ENCODE measurements around the gene LGALS9. TPM values are rescaled to one million over a fixed set of nuclear protein-coding genes. Genes with fewer than 3 reads are reported as not detected.

The LGALS9 gene
- total RNA-seq, 1 donor from 2014 or later = 185 TPM

DNA sequence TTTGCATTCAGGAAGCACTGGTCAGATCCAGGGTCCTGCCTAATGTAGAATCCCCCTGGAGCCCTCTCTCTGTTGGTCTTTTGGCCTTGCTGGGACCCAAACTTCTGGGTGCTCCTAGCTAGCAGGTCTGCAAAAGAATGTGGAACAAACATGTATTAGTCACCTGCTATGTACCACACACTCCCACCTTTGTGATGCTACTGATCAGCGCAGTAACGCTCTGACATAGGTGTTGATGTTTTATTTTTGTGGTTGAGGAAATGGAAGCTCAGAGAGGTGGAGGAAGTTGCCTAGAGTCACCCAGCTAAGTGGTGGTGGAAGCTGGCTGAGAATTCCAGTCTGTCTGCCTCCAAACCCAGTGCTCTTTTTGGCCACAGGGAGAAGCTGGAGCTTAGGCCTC, 35.8 kb upstream of the LGALS9 start:
- ATAC-seq = no peak
- Histone ChIP-seq H3K4me3 (no peak overlapping the region), H3K27me3 (no peaks in the 10 kb centered on the region), H3K4me1 (no peaks in the 10 kb centered on the region), H3K27ac (no peak overlapping the region), H3K9me3 (no peaks in the 10 kb centered on the region), H3K36me3 (peaks cover 24% of the 10 kb centered on the region)
- DNase-seq = no peak
- TF ChIP-seq, protein P1, sequence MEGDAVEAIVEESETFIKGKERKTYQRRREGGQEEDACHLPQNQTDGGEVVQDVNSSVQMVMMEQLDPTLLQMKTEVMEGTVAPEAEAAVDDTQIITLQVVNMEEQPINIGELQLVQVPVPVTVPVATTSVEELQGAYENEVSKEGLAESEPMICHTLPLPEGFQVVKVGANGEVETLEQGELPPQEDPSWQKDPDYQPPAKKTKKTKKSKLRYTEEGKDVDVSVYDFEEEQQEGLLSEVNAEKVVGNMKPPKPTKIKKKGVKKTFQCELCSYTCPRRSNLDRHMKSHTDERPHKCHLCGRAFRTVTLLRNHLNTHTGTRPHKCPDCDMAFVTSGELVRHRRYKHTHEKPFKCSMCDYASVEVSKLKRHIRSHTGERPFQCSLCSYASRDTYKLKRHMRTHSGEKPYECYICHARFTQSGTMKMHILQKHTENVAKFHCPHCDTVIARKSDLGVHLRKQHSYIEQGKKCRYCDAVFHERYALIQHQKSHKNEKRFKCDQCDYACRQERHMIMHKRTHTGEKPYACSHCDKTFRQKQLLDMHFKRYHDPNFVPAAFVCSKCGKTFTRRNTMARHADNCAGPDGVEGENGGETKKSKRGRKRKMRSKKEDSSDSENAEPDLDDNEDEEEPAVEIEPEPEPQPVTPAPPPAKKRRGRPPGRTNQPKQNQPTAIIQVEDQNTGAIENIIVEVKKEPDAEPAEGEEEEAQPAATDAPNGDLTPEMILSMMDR (IDR thresholded peaks at IDR 0.05) = no peak
- intact Hi-C loops (cut with DNase I) = loop anchor here (10.0 kb wide), 1 partner anchor 140 kb away; the partner anchor contains the start of gene KSR1

- H3K27me3 ChIP-seq = no peaks in the 10 kb centered on the region
- DNase-seq (no peak), ATAC-seq (no peak)
- intact Hi-C loops (cut with DNase I) = loop anchor here (10.0 kb wide), 1 partner anchor 141 kb away; the partner anchor contains the start of gene KSR1
- H3K36me3 ChIP-seq = peaks cover 32% of the 10 kb centered on the region
- no peaks in the 10 kb centered on the region for H3K4me1 ChIP-seq
- no peak overlapping the region for H3K4me3 ChIP-seq
- H3K27ac ChIP-seq = no peak overlapping the region
- no peaks in the 10 kb centered on the region for H3K9me3 ChIP-seq
- TF ChIP-seq, protein P1 (IDR thresholded peaks at IDR 0.05) = no peak
These were observed 34.9 kb upstream of the LGALS9 start for GRCh38 chr17:27596096-27596495.

GRCh38 chr17:27596566-27597187, 34.3 kb upstream of the LGALS9 start:
- Histone ChIP-seq H3K36me3 (peaks cover 32% of the 10 kb centered on the region), H3K9me3 (no peaks in the 10 kb centered on the region), H3K4me1 (no peaks in the 10 kb centered on the region), H3K27ac (no peak overlapping the region), H3K27me3 (no peaks in the 10 kb centered on the region), H3K4me3 (no peak overlapping the region)
- ATAC-seq = no peak
- intact Hi-C loops (cut with DNase I) = loop anchor here (10.0 kb wide), 1 partner anchor 142 kb away; the partner anchor contains the start of gene KSR1
- TF ChIP-seq, protein P1 (IDR thresholded peaks at IDR 0.05) = no peak
- DNase-seq = no peak

GRCh38 chr17:27597188-27597580, 33.8 kb upstream of the LGALS9 start:
- no peak overlapping the region for H3K27ac ChIP-seq
- TF ChIP-seq, protein P1 (IDR thresholded peaks at IDR 0.05) = no peak
- H3K4me3 ChIP-seq = no peak overlapping the region
- intact Hi-C loops (cut with DNase I) = loop anchor here (10.0 kb wide), 1 partner anchor 142 kb away; the partner anchor contains the start of gene KSR1
- no peaks in the 10 kb centered on the region for H3K27me3 ChIP-seq
- peaks cover 30% of the 10 kb centered on the region for H3K36me3 ChIP-seq
- ATAC-seq (no peak), DNase-seq (no peak)
- H3K9me3 ChIP-seq = no peaks in the 10 kb centered on the region
- no peaks in the 10 kb centered on the region for H3K4me1 ChIP-seq

- TF ChIP-seq, protein P1 (IDR thresholded peaks at IDR 0.05) = no peak
- no peak overlapping the region for H3K4me3 ChIP-seq
- H3K9me3 ChIP-seq = no peaks in the 10 kb centered on the region
- no peak for ATAC-seq
- H3K27me3 ChIP-seq = no peaks in the 10 kb centered on the region
- intact Hi-C loops (cut with DNase I) = loop anchor here (10.0 kb wide), 1 partner anchor 143 kb away; the partner anchor contains the start of gene KSR1
- no peaks in the 10 kb centered on the region for H3K4me1 ChIP-seq
- no peak overlapping the region for H3K27ac ChIP-seq
- H3K36me3 ChIP-seq = peaks cover 23% of the 10 kb centered on the region
- no peak for DNase-seq
These were observed 33.1 kb upstream of the LGALS9 start for GRCh38 chr17:27597783-27598320.
